Measurements from ENCODE around the gene ANGPTL4.

DNA sequence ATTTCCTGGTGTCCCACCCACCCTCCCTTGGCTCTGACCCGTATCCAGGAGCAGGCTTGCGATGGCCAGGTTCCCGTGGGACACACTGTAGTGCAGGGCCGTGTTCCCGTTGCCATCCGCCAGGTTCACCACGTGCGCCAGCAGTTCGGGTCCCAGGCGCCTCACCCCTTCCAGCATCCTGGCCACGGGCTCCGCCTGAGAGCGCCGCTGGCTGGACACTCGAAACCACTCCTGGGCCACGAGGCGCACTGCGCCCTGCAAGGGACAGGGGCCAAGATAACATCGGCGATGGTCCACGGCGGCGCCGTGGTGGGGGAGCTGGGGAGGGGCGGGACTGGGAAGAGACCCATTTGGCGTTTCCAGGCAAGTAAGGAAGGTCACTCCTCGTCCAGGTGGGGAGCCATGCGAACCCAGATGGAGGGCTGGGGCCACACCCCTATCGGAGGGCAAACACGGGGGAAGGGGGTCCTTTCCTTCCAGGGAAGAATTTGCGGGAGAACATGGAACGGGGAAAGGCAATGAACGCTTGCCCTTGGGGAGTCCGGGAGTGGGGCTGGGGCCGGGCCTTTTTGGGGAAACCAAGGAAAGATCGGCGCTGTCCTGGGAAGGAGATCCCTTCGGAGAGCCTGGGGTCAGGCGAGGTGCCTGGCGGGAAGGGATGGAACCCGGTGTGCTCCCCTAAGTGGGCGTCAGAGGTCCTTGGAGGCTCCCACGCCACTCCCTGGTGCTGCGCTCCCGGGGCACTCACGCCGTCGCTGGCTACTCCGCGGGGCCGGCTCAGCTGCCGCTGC lies 30.8 kb upstream of the ANGPTL4 start:
- TF ChIP-seq, protein P1, sequence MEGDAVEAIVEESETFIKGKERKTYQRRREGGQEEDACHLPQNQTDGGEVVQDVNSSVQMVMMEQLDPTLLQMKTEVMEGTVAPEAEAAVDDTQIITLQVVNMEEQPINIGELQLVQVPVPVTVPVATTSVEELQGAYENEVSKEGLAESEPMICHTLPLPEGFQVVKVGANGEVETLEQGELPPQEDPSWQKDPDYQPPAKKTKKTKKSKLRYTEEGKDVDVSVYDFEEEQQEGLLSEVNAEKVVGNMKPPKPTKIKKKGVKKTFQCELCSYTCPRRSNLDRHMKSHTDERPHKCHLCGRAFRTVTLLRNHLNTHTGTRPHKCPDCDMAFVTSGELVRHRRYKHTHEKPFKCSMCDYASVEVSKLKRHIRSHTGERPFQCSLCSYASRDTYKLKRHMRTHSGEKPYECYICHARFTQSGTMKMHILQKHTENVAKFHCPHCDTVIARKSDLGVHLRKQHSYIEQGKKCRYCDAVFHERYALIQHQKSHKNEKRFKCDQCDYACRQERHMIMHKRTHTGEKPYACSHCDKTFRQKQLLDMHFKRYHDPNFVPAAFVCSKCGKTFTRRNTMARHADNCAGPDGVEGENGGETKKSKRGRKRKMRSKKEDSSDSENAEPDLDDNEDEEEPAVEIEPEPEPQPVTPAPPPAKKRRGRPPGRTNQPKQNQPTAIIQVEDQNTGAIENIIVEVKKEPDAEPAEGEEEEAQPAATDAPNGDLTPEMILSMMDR (IDR thresholded peaks at IDR 0.05): no peak
- no peak for TF ChIP-seq POLR2A (IDR thresholded peaks at IDR 0.05)

Data from lower leg skin (tissue), 3 donors.